Activated gamma-delta T cell treated with anti-CD3 and anti-CD28 coated beads, Interleukin-2, amount 50 U/mL, for 16 hours (primary cell): Measurements from ENCODE around the gene VTCN1.
A peak's percentile ranks its signal among the peaks of the same experiment; 100 is the strongest.
"Not testable (repeated sequence)": the region's sequence is repeated elsewhere in the genome, so short reads cannot be mapped to it uniquely, and the experiment has no call there.

ENCODE experiments used
- DNase-seq: peaks from one replicate; pipeline ENCODE4 v3.0.0-alpha.2; 2020; ENCODE audit warnings: low read depth

VTCN1 gene

DNA sequence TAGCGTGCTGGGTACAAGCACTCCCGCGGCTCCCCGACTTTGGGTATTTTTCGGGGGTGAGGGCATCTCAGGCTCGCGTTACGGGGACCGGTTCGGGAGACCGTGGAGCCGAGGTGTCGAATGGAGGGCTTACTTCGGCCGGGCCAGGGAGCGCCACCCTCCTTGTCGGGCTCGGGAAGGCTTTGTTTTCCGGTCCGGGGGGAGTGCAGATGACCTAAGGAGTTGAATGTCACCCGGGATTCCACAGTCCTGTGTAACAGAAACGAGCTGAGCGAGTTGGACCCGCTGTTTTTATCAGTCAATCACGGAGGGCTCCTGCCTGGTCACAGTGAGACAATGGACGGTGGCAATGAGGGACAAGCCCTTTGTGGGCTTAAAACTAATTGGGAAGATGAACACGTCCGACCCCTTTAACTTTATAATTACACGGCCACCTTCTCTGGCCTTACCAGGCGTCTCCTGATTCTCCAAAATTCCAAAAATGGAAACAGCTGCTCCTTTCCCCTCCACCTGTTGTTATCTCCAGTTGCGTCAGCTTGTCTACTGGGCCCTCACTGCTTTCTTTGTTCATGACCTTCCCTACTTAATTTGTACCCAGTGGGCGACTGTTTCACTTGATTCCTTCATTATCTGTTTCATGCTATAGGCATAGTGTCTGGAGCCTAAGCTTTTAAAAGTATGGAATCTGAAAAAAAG is 88.2 kb downstream of the VTCN1 start:
- no peak for DNase-seq

DNA sequence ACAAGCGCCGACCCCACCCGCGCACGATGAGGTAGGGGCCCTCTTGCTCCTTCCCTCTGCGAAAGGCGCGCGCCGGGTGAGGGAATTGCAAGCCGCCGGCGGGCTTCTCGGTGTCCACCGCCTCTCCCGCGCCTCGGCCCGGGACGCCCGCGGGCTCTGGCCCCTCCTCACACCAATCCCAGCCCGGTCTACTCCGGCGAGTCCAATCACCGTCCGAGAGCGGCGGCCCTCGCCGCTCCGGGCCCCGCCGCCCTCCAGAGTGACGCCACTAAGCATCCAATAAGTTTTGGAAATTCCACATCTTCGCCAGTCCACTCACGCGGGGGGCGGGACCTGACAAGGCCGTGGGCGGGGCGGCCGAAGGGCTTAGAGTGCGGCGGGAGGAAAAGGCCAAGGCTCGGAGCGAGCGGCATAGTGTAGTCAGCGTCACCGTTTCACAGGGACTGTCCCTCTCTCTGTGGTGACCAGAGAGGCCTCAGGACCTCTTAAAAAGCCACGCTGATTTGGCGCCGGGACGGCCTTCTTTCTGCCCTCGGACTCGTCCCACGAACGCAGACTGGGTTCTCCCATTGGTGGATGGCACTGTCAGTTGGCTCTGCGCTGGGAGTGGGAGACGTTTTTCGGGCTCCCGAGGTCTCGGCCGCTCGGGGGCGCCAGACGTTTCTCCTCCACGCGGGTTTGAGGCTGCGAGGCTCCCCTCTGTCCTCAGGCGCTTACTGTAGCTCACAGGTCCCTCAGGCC is 89.0 kb downstream of the VTCN1 start, which contains the start of gene TRIM45:
TRIM45 (minus strand) TSS at position 161 of the 741 bp plus-strand sequence. CDS start 548 bp downstream, outside the sequence.
- DNase-seq: peak; percentile 65

DNA sequence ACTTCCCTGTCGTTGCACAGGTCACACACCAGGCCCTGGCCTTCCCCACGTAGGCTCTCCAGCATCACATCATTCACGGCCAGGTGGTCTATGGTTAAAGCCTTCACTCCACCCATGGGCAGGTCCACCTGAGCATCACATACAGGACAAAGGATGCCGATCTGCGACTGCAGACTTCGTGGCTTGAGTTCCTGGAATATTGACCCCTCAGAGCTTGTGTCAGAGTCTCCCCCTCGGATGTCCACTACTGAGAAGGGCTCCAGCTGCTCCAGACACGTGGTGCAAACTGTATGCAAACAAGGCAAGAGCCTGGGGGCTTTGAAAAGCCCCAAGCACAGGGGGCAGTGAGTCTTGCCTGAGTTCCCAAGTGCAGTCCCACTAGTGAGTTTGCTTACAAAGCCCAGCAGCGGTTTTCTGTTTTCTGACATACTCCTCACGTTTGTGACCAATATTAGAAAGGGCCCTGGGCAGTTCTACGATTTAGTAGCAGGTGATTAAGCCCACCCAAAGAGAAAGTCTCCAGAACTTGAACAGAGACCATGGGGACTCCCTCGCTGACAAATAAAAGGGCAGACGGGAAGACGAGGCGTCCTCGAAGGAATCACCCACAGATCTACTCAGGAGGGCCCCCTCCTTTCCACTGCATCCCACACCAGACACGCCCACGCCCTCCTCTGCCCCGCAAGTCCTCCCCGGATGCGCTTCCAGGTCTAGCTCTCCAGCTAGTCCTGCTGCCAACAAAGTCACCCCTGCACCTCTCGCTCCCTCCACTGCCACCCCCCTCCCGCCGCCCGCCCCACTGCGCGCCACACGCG is 89.7 kb downstream of the VTCN1 start:
- DNase-seq: no peak

DNA sequence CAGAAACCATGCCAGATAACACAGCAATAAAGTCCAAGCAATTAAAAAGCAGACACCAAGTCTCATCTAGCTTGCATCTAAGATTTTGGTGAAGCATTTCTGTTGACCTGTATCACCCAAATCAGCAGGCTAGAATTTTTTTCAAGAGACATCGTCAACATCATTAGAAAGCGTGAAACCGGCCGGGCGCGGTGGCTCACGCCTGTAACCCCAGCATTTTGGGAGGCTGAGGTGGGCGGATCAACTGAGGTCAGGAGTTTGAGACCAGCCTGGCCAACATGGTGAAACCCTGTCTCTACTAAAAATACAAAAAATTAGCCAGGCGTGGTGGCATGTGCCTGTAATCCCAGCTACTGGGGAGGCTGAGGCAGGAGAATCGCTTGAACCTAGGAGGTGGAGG is 91.6 kb downstream of the VTCN1 start:
- DNase-seq: not testable (repeated sequence)

DNA sequence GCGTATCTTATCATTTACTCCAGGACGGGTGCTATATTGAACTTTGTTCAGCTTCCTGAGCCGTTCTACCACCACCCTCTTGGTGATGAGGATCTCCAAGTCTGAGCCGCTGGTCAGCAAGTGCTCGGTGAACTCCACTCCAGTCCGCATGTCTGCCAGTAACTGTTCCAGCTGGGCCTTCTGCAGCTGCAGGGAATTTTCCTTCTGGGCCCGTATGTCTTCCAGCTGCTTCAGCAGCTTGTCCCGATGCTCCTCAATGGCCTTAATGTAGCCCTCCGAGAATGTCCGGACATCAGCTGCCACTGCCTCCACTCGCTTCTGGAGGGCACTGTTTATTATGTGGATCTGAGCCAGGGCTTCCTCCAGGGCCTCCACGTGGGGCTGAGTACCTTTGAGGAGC is 92.6 kb downstream of the VTCN1 start:
- no peak for DNase-seq

DNA sequence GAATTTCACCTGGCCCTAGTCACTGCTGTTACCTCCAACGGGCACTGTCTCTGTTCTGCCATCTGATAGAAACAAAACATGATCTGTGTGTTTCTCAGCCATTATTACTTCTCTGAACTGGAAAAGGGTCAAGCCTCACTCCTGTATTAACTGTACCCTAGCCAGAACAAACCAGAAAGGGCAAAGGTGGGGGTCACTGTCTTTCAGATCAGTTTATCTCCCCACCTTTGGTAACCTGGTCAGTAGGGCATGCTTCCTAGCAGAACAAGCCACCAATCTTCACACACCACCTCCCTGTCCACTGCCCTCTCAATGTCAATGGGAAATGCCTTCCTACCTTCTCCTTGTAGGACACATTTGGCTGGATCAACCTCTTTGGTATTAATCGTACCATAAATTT is 93.0 kb downstream of the VTCN1 start:
- no peak for DNase-seq

DNA sequence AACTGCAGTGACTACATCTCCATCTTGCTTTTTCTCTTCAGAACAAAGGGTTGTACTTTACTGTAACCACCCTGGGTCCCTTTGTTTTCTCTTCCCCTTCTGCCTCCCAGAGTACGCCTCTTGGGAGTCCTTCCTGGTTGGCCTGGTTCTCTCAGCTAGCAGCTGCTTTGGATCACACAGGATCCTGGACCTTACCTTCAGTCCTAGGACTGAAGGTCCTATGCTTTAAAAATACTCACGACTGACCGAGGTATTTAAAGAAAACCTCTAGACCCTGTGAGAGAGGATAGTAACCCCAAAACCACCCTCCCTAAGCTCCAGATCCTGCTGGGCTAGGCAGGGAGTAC is 94.0 kb downstream of the VTCN1 start:
- DNase-seq: no peak

DNA sequence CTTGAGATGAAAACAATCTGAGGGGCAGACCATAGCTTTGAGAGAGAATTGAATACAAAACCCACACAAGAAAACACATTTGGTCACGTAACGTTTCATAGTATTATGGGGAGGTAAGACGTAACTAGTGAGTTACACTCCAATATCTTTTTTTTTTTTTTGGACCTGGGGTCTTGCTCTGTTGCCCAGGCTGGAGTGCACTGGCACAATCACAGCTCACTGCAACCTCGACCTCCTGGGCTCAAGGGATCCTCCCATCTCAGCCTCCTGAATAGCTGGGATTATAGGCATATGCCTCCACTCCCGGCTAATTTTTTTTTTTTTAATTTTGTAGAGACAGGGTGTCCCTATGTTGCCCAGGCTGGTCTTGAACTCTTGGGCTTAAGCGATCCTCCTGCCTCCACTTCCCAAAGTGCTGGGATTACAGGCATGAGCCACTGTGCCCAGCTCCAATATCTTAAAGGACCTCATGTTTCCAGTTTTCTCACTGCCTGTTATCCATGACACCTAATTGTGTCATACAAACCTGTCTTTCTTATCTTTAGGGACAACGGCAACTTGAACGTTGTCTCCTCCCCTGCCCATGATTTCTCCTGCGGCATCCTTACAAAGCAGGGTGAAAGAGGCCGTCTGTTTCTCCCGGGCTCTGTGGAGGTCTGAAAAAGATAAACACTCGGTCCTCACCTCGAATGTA is 94.5 kb downstream of the VTCN1 start:
- DNase-seq: no peak

DNA sequence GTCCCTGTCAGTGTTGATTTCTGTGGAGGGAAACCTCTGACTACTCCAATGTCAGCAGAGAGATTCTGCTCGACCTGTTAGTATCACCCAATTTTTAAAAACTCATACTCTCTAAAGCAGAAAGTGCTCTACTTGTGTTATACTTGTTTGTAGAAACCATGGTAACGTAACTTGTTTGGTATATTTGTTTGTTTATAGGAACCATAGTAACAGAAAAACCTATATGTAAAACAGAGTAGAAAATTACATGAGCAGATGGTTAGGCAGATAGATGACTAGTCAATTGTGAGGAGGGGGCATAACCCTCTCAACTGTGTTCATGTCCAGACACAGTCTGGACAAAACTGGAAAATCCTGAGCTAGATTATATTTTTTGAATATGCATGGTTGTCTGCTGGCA is 95.8 kb downstream of the VTCN1 start:
- no peak for DNase-seq

DNA sequence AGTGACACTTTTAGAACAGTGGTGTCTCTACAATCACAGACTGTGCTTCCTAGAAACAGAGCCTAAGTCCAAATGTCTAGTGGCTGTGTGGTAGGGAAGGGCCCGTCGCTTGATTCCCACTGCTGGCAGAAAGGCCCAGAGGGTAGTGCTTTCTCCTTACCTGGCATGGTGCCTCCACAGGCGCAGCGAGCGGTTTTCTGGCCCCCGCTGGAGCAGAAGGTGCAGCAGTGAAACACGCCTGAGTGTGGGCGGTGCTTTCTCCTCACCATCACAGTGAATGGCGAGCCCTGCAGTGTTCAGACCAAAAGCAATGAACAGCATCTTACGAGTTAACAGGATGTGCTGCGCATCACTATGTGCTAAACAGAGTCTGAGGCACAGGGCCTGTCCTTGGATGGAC is 97.5 kb downstream of the VTCN1 start:
- no peak for DNase-seq

DNA sequence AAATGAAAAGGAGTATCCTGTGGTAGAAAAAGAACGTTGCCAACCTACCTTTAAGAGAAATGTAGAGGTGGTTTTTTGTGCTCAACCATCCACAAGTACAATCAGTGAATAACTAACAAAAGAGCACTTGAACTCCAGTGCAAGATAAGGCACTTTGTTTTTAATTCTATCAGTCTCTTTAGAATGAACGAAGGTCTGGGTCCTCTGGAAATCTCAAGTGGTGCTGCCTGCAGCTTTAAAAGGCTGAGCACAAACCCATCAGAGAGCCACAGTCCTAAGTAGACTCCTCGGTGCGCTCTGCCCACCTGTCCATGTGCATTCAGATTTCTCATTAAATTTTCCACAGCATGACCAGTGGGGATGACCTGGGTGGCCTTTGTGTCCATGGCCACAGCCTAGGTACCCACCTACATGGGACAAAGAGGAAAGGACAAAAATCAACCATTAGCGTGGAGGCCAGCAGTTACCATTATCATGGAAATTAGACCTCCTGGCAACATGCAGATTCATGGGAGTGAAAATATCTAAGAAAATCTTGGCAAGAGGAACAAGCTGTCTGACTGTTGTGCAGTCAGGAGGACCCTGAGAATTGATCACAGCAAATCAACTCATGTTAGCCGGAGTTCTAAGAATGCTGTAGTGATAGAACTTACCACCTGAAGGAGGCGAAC is 98.5 kb downstream of the VTCN1 start:
- no peak for DNase-seq

DNA sequence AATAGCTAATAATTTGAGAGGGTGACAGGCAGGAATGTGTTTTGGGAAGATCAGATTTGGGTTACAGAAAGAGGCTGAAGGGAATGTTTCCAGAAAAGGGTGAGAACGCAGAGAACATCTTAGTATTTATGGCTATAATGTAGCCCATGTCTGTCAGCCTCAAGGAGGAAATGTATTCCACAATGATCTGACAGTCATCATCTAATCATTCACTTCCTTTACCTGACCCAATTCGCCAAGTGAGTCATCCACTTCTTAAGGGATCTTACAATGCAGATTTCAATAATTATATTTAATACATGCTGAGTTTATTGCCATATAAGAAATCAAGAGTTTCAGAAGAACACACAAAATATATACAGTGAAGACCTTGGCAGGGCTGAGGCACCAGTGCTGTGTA is 100.0 kb downstream of the VTCN1 start:
- no peak for DNase-seq

DNA sequence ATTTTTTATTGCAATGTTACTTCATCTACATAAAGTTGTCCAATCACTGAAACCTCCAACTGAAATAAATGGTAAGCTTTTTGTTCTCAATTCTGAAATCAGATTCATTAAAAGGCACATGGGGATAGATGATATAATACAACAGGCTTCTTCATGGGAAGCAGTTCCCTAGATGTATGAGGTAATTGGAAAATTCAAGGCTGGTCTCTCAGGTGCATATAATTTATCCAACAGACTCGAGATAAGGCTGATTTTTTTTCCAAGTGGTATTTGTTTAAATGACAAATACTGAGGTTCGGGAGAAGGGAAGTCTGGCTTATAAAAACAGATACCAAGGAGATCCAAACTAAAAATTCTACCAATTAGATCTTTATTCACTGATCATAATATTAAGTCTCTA is 103.4 kb downstream of the VTCN1 start:
- DNase-seq: no peak

DNA sequence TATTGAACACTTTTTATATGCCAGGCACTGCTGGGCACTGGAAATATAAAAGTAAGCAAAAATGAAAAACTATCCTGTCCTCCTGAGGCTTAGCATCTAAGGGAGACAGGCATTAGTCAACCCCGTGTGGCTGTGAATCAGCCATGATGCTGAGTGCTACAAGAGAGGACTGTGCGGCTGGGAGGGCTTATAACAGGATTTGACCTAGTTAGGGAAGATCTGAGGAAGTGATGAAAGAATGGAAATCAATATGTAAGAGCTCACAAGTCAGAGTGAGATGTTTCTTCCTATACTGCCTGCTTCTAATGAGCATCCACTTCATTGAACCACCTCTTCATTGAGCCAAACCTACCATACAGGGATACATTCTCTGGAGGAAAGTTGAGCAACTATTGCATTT is 104.2 kb downstream of the VTCN1 start:
- DNase-seq: no peak

DNA sequence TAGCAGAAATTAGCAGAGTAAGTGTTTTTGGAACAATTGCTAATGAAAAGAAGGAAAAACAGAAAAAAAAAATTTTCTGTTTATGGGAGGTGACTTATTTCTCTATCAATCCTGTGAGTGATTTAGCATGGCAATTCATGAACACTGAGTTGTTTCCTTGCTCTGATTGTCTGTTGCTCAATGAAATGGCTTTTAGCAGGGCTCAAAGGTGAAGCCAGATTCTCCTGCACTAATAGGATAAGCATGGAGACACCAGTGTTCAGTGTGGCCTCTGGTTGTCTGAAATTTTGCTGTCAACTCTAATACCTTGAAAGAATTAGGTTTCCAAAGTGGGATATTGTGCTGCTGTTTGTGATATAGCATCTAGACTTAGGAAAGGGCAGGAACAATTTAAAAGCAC is 105.0 kb downstream of the VTCN1 start:
- DNase-seq: no peak

DNA sequence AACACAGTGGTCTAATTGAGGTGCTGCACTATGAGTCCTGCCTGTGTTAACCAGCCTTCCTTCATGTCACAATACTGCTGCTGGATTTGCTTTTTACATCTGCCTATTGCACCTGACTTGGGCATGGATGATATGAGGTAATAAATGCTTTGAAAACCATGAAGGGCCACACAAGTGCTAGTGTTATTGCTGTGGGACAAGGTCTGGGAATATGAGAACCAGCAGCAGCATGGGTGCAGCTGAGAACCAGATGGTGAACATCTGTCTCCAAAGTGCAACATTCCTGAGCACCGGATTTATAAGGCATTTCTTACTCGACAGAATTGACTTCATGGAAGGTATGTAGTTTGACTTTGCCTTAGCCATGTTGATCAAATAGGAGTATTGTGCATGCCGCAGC is 105.7 kb downstream of the VTCN1 start:
- DNase-seq: no peak

DNA sequence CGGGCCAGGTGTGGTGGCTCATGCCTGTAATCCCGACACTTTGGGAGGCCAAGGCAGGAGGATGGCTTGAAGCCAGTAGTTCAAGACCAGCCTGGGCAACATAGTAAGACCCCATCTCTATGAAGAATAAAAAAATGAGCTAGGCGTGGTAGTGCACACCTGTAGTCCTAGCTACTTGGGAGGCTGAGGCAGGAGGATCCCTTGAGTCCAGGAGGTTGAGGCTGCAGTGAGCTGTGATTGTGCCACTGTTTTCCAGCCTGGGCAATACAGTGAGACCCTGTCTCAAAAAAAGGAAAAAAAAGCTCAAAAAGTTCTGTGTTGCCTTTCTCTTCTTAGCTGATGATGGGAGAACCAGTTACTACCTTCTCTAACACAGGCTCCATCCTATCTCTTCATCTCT is 108.9 kb downstream of the VTCN1 start:
- DNase-seq: not testable (repeated sequence)

DNA sequence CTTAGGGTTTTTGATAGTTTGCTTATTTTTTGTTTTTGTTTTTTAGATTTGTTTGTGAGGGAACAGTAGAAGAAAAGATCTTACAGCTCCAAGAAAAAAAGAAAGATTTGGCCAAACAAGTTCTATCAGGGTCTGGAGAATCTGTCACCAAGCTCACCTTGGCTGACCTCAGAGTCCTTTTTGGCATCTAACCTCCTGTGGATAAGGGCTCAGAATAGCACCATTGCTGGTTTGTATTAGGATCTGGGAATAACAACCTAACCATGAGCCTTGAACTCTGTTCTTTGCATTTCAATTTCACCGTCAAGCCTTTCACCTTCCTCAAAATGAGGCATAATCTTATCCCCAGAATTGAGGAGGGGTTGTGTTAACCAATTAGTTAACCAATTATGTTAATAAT is 109.4 kb downstream of the VTCN1 start:
- DNase-seq: no peak

DNA sequence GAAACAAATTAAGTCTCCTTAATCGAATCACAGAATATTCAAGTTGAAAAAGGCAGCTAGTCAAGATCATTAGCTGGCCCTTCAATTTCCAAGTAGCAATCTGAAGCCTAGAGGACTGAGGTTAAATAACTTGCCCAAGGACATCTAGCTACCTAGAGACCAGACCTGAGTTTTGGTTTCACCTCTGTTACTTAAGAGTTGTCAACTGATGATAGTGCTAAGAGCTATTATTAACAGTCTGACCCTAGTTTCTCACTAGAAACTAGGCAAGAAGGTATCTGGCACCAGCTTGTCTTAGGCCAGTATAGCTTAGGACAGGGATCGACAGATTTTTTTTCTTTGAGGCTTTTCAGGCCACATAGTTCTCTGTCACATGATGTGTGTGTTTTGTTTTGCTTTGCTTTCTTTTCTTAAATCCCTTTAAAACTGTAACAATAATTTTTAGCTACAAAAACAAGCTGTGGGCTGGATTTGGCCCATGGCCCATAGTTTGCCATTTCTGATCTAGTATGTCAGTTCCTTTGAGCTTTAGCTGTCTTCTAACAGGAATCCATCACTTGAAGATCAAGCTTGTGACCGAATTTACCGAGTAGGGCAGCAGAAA is 112.3 kb downstream of the VTCN1 start:
- no peak for DNase-seq

DNA sequence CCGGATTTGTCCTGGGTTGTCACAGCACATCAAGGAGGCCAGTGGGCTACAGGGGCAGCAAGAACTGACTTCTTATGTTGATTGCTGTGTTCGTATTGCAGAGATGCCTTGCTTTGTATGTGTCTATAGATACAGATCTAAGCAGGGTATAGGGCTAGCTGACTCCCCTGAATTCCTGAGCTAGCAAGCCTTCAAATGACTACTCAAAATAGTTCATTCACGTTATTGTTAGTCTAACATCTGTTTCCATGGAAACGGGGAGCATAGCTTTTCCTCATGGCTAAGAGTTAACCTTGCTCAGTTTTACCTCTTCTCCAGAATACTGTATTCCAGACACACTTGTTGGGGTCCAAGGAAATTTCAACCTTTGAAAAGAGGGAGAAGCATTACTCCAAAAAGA is 113.3 kb downstream of the VTCN1 start:
- DNase-seq: no peak

DNA sequence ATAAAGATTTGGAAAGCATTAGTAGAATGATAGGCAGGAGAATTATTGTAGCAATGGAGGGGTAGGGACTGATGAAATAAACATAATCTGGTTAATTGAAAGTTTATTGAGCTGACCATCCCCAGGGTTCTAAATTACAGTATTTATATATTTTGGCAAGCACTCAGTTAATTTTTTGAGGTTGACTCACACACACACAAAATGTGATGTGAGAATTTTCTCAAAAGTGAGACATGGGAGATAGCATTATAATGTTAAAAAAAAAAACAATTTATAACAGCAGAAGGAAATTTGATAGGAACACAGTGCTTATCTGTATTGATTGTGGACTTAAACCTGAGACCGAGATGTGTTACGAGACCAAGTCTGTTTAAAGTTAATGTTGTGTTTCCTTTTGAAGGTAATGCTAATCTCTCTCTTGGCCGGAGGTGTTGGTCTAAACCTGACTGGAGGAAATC is 113.7 kb downstream of the VTCN1 start:
- no peak for DNase-seq
